Measurements from ENCODE around the gene PTPRG. TPM values are rescaled to one million over a fixed set of nuclear protein-coding genes. Genes with fewer than 3 reads are reported as not detected.

Gene PTPRG
- total RNA-seq, 1 donor from 2014 or later, result 77.2 TPM

GRCh38 chr3:62110443-62111225, 549.3 kb downstream of the PTPRG start:
- H3K27me3 Mint-ChIP-seq, result no peaks in the 10 kb centered on the region
- no peak overlapping the region for H3K4me3 Mint-ChIP-seq
- H3K9me3 Mint-ChIP-seq, result peaks cover 16% of the 10 kb centered on the region
- H3K4me1 Mint-ChIP-seq (ENCODE audit: unreplicated experiment), result peaks cover 6% of the 10 kb centered on the region
- no peak overlapping the region for H3K27ac Mint-ChIP-seq
- peaks cover 28% of the 10 kb centered on the region for H3K36me3 Mint-ChIP-seq
- DNase-seq (ENCODE audit: extremely low spot score, unreplicated experiment), result no peak
- no peak for TF ChIP-seq CTCF (conservative IDR thresholded peaks at IDR 0.05)

- Mint-ChIP-seq H3K36me3 (peaks cover 27% of the 10 kb centered on the region), H3K4me3 (no peak overlapping the region), H3K9me3 (peaks cover 16% of the 10 kb centered on the region), H3K4me1 (ENCODE audit: unreplicated experiment) (peaks cover 6% of the 10 kb centered on the region), H3K27me3 (no peaks in the 10 kb centered on the region), H3K27ac (no peak overlapping the region)
- TF ChIP-seq CTCF (conservative IDR thresholded peaks at IDR 0.05), result no peak
- no peak for DNase-seq (ENCODE audit: extremely low spot score, unreplicated experiment)
Measured at GRCh38 chr3:62113092-62113491, 551.7 kb downstream of the PTPRG start.

- no peaks in the 10 kb centered on the region for H3K27me3 Mint-ChIP-seq
- peaks cover 13% of the 10 kb centered on the region for H3K9me3 Mint-ChIP-seq
- DNase-seq (ENCODE audit: extremely low spot score, unreplicated experiment), result no peak
- peaks cover 9% of the 10 kb centered on the region for H3K4me1 Mint-ChIP-seq (ENCODE audit: unreplicated experiment)
- H3K27ac Mint-ChIP-seq, result no peak overlapping the region
- H3K4me3 Mint-ChIP-seq, result no peak overlapping the region
- TF ChIP-seq CTCF (conservative IDR thresholded peaks at IDR 0.05), result no peak
- peaks cover 19% of the 10 kb centered on the region for H3K36me3 Mint-ChIP-seq
Measured at GRCh38 chr3:62114763-62115162, 553.4 kb downstream of the PTPRG start.

GRCh38 chr3:62117903-62118548, 556.7 kb downstream of the PTPRG start:
- H3K4me1 Mint-ChIP-seq (ENCODE audit: unreplicated experiment), result peaks cover 19% of the 10 kb centered on the region
- H3K9me3 Mint-ChIP-seq, result peaks cover 5% of the 10 kb centered on the region
- DNase-seq (ENCODE audit: extremely low spot score, unreplicated experiment), result no peak
- H3K36me3 Mint-ChIP-seq, result peaks cover 10% of the 10 kb centered on the region
- H3K4me3 Mint-ChIP-seq, result no peak overlapping the region
- TF ChIP-seq CTCF (conservative IDR thresholded peaks at IDR 0.05), result no peak
- H3K27me3 Mint-ChIP-seq, result no peaks in the 10 kb centered on the region
- no peak overlapping the region for H3K27ac Mint-ChIP-seq

GRCh38 chr3:62119139-62119538, 557.8 kb downstream of the PTPRG start:
- Mint-ChIP-seq H3K27ac (no peak overlapping the region), H3K4me3 (no peak overlapping the region), H3K9me3 (peaks cover 5% of the 10 kb centered on the region)

More at GRCh38 chr3:62119139-62119538, 557.8 kb downstream of the PTPRG start:
- H3K36me3 Mint-ChIP-seq, result peaks cover 10% of the 10 kb centered on the region
- H3K4me1 Mint-ChIP-seq (ENCODE audit: unreplicated experiment), result peaks cover 21% of the 10 kb centered on the region
- no peaks in the 10 kb centered on the region for H3K27me3 Mint-ChIP-seq
- no peak for DNase-seq (ENCODE audit: extremely low spot score, unreplicated experiment)
- TF ChIP-seq CTCF (conservative IDR thresholded peaks at IDR 0.05), result no peak

Measured in type B pancreatic cell (in vitro differentiated cells).